MM.1S (cell line): ENCODE results near the gene CPA5.

Experiments used
- EZH2 ChIP-seq: fragments of 300-600 bp; sonication (generic); optimal IDR thresholded peaks from 2 replicates; pipeline ENCODE3; 2017; ENCODE audit warnings: low read depth, mild to moderate bottlenecking, antibody characterized with exemption, low read length, mixed read lengths
- EZH2phosphoT487 ChIP-seq: fragments of 300-600 bp; sonication (generic); IDR thresholded peaks from 2 replicates; pipeline ENCODE4 v1.6.1; 2018; ENCODE audit warnings: antibody characterized with exemption, low read length
- TF ChIP-seq, protein P1 (sequence below): fragments of 300-600 bp; sonication (generic); IDR thresholded peaks from 2 replicates; pipeline ENCODE4 v1.5.1; 2016; ENCODE audit warnings: antibody characterized with exemption, low read length, mixed read lengths

DNA sequence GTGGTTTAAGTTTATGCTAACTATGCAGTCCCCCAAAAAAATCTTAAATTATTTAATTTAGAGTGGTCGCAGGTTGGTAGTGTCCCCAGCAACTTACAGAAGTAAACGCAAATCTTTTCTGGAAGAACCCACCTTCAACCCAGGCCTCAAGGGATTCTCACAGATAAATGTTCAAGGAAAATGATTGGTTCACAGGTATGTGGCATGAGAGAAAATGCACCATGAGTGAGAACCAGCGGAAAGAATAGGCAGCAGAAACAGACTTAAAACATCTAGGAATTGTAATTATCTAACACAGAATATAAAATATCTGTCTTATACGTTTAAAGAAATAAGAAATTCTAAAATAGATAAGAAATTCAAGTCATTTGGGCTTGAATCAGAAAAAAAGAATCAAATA is 2.7 kb upstream of the CPA5 start:
- TF ChIP-seq, protein P1, sequence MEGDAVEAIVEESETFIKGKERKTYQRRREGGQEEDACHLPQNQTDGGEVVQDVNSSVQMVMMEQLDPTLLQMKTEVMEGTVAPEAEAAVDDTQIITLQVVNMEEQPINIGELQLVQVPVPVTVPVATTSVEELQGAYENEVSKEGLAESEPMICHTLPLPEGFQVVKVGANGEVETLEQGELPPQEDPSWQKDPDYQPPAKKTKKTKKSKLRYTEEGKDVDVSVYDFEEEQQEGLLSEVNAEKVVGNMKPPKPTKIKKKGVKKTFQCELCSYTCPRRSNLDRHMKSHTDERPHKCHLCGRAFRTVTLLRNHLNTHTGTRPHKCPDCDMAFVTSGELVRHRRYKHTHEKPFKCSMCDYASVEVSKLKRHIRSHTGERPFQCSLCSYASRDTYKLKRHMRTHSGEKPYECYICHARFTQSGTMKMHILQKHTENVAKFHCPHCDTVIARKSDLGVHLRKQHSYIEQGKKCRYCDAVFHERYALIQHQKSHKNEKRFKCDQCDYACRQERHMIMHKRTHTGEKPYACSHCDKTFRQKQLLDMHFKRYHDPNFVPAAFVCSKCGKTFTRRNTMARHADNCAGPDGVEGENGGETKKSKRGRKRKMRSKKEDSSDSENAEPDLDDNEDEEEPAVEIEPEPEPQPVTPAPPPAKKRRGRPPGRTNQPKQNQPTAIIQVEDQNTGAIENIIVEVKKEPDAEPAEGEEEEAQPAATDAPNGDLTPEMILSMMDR, result no peak
- TF ChIP-seq EZH2 (no peak), EZH2phosphoT487 (no peak)
